Retinal pigment epithelial cell (primary cell): ENCODE measurements around the gene CALHM6.

Experiments used
- DNase-seq: peaks from one replicate; pipeline ENCODE4 v3.0.0-alpha.2; 2010; ENCODE audit warnings: low read depth
- H3K4me3 ChIP-seq: 2 replicates; pipeline ENCODE4 v1.5.1; 2011; ENCODE audit warnings: mild to moderate bottlenecking, low read length, control low read depth, moderate library complexity
- CTCF ChIP-seq: conservative IDR thresholded peaks from 2 replicates; pipeline ENCODE4 v1.5.1; 2011; ENCODE audit warnings: low read depth, low read length, control low read depth, inconsistent platforms

Gene CALHM6

GRCh38 chr6:116436586-116436985, 24.6 kb upstream of the CALHM6 start:
- H3K4me3 ChIP-seq: no peak overlapping the region
- TF ChIP-seq CTCF: no peak
- no peak for DNase-seq

GRCh38 chr6:116437656-116438055, 23.5 kb upstream of the CALHM6 start:
- no peak for DNase-seq
- H3K4me3 ChIP-seq: no peak overlapping the region
- TF ChIP-seq CTCF: no peak

GRCh38 chr6:116438590-116439448, 22.4 kb upstream of the CALHM6 start:
- no peak overlapping the region for H3K4me3 ChIP-seq
- TF ChIP-seq CTCF: no peak
- DNase-seq: no peak

GRCh38 chr6:116439522-116440051, 21.6 kb upstream of the CALHM6 start:
- no peak for TF ChIP-seq CTCF
- no peak overlapping the region for H3K4me3 ChIP-seq
- DNase-seq: peak; percentile 62

GRCh38 chr6:116443105-116443504, 18.1 kb upstream of the CALHM6 start:
- H3K4me3 ChIP-seq: no peak overlapping the region
- TF ChIP-seq CTCF: no peak
- no peak for DNase-seq

GRCh38 chr6:116444092-116444491, 17.1 kb upstream of the CALHM6 start:
- TF ChIP-seq CTCF: peak; percentile 68
- no peak overlapping the region for H3K4me3 ChIP-seq
- peak; percentile 15 for DNase-seq

- no peak for DNase-seq
- no peak overlapping the region for H3K4me3 ChIP-seq
- TF ChIP-seq CTCF: no peak
These were observed 16.6 kb upstream of the CALHM6 start for GRCh38 chr6:116444575-116444974.
